ENCODE data around the gene PPRC1. TPM values are rescaled to one million over a fixed set of nuclear protein-coding genes. Genes with fewer than 3 reads are reported as not detected.

PPRC1 gene, protein sequence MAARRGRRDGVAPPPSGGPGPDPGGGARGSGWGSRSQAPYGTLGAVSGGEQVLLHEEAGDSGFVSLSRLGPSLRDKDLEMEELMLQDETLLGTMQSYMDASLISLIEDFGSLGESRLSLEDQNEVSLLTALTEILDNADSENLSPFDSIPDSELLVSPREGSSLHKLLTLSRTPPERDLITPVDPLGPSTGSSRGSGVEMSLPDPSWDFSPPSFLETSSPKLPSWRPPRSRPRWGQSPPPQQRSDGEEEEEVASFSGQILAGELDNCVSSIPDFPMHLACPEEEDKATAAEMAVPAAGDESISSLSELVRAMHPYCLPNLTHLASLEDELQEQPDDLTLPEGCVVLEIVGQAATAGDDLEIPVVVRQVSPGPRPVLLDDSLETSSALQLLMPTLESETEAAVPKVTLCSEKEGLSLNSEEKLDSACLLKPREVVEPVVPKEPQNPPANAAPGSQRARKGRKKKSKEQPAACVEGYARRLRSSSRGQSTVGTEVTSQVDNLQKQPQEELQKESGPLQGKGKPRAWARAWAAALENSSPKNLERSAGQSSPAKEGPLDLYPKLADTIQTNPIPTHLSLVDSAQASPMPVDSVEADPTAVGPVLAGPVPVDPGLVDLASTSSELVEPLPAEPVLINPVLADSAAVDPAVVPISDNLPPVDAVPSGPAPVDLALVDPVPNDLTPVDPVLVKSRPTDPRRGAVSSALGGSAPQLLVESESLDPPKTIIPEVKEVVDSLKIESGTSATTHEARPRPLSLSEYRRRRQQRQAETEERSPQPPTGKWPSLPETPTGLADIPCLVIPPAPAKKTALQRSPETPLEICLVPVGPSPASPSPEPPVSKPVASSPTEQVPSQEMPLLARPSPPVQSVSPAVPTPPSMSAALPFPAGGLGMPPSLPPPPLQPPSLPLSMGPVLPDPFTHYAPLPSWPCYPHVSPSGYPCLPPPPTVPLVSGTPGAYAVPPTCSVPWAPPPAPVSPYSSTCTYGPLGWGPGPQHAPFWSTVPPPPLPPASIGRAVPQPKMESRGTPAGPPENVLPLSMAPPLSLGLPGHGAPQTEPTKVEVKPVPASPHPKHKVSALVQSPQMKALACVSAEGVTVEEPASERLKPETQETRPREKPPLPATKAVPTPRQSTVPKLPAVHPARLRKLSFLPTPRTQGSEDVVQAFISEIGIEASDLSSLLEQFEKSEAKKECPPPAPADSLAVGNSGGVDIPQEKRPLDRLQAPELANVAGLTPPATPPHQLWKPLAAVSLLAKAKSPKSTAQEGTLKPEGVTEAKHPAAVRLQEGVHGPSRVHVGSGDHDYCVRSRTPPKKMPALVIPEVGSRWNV (N-terminal part only)
- total RNA-seq: 10 to 100 TPM in 3 of 4 donors, 1 to 10 TPM in 1; 9.2 to 23.6 (median 10.3) TPM

DNA sequence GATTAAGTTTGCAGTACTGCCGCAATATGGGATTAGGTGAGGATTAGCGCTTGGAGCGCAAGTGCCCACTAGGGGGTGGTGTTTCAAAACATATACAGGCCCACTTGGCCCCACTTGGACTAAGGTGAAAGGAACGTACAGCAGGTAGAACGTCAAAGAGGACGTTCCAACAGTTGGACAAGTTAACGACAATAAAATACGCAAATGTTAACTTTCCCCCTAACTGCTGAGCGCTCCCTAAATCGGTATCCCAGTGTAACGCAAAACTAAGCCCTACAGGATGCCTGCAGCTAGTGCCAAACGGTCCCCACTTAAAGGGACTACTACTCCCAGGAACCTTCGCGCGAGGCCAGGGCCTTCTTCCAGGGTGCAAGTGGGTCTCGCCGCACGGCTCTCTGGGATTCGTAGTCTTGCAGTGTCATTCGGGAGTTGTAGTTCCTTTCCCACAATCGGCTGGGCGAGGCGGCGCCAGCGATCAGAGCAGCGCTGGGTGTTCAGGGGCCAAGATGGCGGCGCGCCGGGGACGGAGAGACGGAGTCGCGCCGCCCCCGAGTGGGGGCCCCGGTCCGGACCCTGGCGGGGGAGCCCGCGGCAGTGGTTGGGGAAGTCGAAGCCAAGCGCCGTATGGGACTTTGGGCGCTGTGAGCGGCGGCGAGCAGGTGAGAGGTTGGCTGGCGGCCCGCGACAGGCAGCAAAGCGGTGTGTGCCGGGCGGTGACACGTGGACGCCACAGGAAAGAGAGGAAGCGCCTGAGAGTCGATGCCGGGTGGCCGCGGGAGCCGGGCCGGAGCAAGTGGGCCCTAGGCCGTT lies at the start of gene PPRC1:
Gene PPRC1 (plus strand): TSS at position 478 of the 810 bp plus-strand sequence. CDS start 29 bp downstream, at position 507.
- TF ChIP-seq, protein P1, sequence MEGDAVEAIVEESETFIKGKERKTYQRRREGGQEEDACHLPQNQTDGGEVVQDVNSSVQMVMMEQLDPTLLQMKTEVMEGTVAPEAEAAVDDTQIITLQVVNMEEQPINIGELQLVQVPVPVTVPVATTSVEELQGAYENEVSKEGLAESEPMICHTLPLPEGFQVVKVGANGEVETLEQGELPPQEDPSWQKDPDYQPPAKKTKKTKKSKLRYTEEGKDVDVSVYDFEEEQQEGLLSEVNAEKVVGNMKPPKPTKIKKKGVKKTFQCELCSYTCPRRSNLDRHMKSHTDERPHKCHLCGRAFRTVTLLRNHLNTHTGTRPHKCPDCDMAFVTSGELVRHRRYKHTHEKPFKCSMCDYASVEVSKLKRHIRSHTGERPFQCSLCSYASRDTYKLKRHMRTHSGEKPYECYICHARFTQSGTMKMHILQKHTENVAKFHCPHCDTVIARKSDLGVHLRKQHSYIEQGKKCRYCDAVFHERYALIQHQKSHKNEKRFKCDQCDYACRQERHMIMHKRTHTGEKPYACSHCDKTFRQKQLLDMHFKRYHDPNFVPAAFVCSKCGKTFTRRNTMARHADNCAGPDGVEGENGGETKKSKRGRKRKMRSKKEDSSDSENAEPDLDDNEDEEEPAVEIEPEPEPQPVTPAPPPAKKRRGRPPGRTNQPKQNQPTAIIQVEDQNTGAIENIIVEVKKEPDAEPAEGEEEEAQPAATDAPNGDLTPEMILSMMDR (IDR thresholded peaks at IDR 0.05; ENCODE audit: low read depth): no peak

DNA sequence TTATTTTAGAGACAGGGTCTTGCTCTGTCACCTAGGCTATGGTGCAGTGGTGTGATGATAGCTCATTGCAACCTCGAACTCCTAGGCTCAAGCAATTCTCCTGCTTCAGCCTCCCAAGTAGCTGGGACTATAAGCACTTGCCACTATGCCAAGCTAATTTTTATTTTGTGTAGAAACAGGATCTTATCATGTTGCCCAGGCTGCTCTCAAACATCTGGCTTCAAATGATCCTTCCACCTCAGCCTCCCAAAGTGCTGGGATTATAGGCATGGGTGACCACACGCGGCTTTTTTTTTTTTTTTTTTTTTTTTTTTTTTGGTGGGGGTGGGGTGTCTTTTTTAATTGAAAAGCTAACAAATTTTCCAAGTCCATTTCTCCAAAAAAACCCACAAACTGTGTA lies 49.3 kb upstream of the PPRC1 start:
- TF ChIP-seq, protein P1 (IDR thresholded peaks at IDR 0.05; ENCODE audit: low read depth): no peak

DNA sequence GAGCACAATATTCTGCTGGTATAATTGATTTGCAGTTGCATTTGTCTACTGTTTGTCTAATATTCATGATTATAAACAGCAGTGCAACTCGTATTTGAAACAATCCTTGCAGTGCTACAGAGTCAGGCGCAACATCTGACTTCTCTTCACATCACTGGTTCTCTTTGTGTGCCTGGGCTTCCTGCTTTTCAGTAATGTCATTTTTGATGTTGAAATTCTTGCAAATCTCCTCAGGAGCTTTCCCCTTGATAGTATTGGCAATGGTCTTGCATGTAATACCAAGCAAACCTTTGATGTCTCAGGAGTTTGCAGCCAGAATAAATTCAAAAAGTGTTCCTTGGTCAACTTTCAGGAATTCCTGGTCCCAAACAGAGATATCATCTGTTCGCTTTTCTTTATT lies 47.5 kb upstream of the PPRC1 start:
- TF ChIP-seq, protein P1 (IDR thresholded peaks at IDR 0.05; ENCODE audit: low read depth): no peak

DNA sequence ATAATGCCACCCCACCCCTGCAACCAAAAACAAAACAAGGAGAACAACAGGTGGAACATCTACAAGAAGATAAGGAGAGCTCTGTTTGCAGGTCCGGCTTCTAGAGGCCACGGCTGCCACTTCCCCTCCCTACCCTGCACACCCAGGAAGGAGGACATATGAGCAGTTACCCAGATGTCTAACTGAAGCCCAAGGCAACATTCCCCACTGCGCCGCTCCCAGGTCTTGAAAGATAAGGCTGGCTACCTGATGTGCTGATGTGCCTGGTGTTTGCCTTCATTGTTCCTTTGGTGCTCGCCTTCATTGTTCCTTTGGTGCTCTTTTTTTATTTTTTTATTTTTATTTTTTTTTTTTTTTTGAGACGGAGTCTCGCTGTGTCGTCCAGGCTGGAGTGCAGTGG lies 46.6 kb upstream of the PPRC1 start:
- TF ChIP-seq, protein P1 (IDR thresholded peaks at IDR 0.05; ENCODE audit: low read depth): no peak

DNA sequence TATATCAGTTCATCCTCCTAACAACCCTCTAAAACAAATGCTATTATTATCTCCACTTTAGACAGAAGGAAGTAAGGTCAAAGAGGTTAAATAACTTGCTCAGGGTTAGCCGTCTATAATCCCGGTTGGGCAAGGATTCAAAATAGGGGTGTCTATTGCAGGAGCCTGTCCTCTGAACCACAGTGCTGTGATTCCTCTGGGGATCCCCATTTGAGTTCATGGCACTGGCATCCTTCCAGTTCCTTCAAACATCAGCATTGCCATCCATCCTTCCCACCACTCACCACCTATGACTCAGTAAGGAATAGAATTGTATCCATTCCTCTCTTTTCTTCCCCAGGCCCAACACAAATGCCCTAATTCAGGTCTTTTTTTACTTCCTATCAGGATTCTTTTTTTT lies 42.1 kb upstream of the PPRC1 start:
- TF ChIP-seq, protein P1 (IDR thresholded peaks at IDR 0.05; ENCODE audit: low read depth): no peak

DNA sequence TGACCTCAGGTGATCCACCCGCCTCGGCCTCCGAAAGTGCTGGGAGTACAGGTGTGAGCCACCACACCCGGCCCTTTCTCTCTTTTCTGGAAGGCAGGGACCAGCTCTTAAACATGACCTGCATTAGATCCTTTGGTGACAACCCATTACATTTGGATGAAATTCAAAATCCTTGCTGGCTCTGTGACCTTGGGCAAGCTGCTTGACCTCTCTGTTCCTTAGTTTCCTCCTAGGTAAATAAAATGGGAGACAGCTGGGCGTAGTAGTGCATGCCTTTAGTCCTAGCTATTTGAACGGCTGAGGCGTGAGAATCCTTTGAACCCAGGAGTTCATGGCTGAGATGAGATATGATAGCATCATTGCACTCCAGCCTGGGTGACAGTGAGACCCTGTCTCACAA lies 36.4 kb upstream of the PPRC1 start:
- TF ChIP-seq, protein P1 (IDR thresholded peaks at IDR 0.05; ENCODE audit: low read depth): no peak

All from subcutaneous adipose tissue (tissue), 4 donors.